ENCODE results near the gene HGF. TPM values are rescaled to one million over a fixed set of nuclear protein-coding genes. Genes with fewer than 3 reads are reported as not detected.

The HGF gene
- total and polyA plus RNA-seq, 8 donors = 0.42 to 8.0 (median 0.86) TPM

DNA sequence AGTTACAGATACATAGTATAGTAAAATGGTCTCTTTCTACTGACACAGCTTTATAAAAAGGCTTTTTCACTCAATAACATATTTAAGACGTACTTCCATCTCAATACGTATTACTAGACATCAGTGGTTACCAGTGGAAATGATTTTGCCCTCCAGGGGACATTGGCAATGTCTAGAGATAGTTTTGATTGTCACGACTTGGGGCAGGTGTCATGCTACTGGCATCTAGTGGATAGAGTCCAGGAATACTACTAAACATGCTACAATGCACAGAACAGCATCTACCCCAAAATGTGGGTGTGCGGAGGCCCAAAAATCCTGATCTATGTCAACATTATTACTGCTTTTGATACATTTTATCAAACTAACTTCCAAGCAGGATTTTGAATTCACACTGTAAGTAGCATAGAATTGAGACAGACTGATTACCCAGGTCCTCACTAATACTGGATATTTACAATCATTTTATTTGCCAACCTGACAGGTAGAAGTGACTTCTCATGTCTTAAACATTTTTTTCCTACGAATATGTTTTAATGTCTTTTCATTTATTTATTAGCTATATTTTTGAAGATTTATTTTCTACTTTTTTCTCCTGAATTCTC, 53.8 kb downstream of the HGF start:
- Histone ChIP-seq H3K27ac (no peak overlapping the region), H3K9me3 (no peaks in the 10 kb centered on the region), H3K4me1 (no peaks in the 10 kb centered on the region), H3K4me3 (no peak overlapping the region), H3K36me3 (no peaks in the 10 kb centered on the region), H3K27me3 (no peaks in the 10 kb centered on the region)
- no peak for DNase-seq
- ATAC-seq = no peak
- WGBS, 2 donors = 42 to 49% methylated on average over 5 of the region's 5 CpGs
- intact Hi-C loops (cut with DNase I) = no loop called here
- no peak for FAIRE-seq
- TF ChIP-seq, protein P1, sequence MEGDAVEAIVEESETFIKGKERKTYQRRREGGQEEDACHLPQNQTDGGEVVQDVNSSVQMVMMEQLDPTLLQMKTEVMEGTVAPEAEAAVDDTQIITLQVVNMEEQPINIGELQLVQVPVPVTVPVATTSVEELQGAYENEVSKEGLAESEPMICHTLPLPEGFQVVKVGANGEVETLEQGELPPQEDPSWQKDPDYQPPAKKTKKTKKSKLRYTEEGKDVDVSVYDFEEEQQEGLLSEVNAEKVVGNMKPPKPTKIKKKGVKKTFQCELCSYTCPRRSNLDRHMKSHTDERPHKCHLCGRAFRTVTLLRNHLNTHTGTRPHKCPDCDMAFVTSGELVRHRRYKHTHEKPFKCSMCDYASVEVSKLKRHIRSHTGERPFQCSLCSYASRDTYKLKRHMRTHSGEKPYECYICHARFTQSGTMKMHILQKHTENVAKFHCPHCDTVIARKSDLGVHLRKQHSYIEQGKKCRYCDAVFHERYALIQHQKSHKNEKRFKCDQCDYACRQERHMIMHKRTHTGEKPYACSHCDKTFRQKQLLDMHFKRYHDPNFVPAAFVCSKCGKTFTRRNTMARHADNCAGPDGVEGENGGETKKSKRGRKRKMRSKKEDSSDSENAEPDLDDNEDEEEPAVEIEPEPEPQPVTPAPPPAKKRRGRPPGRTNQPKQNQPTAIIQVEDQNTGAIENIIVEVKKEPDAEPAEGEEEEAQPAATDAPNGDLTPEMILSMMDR (IDR thresholded peaks at IDR 0.05) = no peak

DNA sequence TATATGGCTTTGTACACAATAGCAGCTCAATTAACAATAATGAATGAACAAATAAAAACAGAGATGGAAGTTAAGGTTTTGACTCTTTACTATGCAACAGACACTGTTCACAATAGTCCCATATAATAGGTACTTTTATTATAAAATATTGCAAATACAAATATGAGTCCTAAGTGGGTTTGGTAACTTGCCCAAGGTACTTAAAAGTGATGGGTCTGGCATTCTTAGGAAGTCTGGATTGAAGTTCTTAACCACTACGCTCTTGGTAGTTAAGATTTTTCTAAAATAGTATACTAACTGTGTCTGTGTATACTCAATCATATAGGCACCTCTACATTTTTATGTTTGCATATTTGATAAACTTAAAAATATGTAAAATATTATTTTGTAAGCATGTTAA, 55.5 kb downstream of the HGF start:
- TF ChIP-seq, protein P1 (IDR thresholded peaks at IDR 0.05) = no peak
- WGBS, 2 donors = 77 to 83% methylated on average over 1 of the region's 1 CpG
- DNase-seq = no peak
- H3K4me3 ChIP-seq = no peak overlapping the region
- H3K9me3 ChIP-seq = no peaks in the 10 kb centered on the region
- intact Hi-C loops (cut with DNase I) = no loop called here
- H3K4me1 ChIP-seq = no peaks in the 10 kb centered on the region
- H3K36me3 ChIP-seq = no peaks in the 10 kb centered on the region
- no peak for FAIRE-seq
- no peaks in the 10 kb centered on the region for H3K27me3 ChIP-seq
- H3K27ac ChIP-seq = no peak overlapping the region
- ATAC-seq = no peak

DNA sequence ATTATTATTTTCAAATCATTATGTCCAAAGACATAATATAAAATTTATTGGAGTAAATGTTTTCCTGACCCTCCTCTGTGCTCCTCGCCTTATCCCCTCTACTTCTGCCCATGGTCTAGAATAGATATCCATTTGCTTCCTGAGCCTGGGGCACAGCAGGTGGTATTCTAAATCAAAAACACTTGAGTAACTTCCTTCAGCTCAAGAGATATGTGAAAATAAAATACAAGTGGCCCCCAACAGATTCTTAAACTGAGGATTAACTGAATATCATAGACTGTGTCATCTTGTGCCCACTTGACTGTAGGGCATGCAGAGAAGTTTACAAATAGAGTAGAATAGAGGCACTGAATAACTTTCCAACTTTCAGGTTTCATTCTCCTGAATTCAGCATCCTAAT, 59.1 kb downstream of the HGF start:
- no peak for ATAC-seq
- intact Hi-C loops (cut with DNase I) = no loop called here
- TF ChIP-seq, protein P1 (IDR thresholded peaks at IDR 0.05) = no peak

DNA sequence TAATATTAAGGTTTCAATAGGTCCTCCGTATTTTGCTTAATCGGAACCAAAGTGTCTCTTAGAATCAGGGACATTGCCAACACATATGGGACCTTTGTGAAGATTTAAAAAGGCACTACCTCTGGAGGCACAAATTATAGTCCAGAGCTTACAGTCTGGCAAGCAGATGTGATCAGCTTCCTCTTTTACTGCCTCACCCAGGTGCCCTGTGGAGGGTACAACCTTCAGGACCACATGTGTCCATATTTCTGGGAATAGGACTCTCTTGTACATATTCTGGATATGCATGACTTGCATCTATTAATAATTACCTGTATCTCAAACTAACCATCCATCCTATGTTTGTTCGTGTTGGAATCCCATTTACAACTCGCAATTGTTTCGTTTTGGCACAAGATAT, 60.0 kb downstream of the HGF start:
- TF ChIP-seq, protein P1 (IDR thresholded peaks at IDR 0.05) = no peak
- FAIRE-seq (no peak), DNase-seq (no peak), ATAC-seq (no peak)
- Histone ChIP-seq H3K27ac (no peak overlapping the region), H3K27me3 (no peaks in the 10 kb centered on the region), H3K36me3 (no peaks in the 10 kb centered on the region), H3K4me1 (no peaks in the 10 kb centered on the region), H3K9me3 (no peaks in the 10 kb centered on the region), H3K4me3 (no peak overlapping the region)
- WGBS, 2 donors = 75 to 84% methylated on average over 5 of the region's 5 CpGs
- intact Hi-C loops (cut with DNase I) = no loop called here

More for the DNA sequence above, 59.1 kb downstream of the HGF start:
- DNase-seq (no peak), FAIRE-seq (no peak)
- Histone ChIP-seq H3K9me3 (no peaks in the 10 kb centered on the region), H3K27me3 (no peaks in the 10 kb centered on the region), H3K4me3 (no peak overlapping the region), H3K27ac (no peak overlapping the region), H3K36me3 (no peaks in the 10 kb centered on the region), H3K4me1 (no peaks in the 10 kb centered on the region)
- 83 to 91% methylated on average over 1 of the region's 1 CpG for WGBS, 2 donors

DNA sequence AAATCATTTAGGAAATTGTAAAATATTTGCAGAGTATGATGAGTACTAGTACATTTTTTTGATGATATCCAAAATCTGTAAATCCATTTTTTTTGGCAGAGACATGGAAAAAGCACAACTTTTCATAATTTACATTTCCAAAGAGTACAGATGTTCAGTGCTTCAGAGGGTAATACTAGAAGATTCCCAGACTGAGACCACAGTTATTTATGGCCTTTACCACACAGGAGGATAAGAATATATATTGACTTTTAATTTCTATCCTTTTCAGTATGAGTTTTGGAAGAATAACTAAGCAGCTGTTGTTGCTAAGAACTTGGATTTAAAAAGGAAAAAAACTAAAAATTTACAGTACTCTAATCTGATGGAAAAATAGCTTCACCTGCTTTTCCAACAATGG, 61.9 kb downstream of the HGF start:
- Histone ChIP-seq H3K4me3 (no peak overlapping the region), H3K4me1 (no peaks in the 10 kb centered on the region), H3K36me3 (no peaks in the 10 kb centered on the region), H3K27me3 (no peaks in the 10 kb centered on the region), H3K9me3 (no peaks in the 10 kb centered on the region), H3K27ac (no peak overlapping the region)
- intact Hi-C loops (cut with DNase I) = no loop called here
- ATAC-seq (no peak), DNase-seq (no peak), FAIRE-seq (no peak)
- TF ChIP-seq, protein P1 (IDR thresholded peaks at IDR 0.05) = no peak
